22Rv1 (cell line): ENCODE results near the gene NBEAL2.

Experiments
- CTCF ChIP-seq: fragments of 450-650 bp; IDR thresholded peaks from 2 replicates; pipeline ENCODE4 v1.5.1; 2017; ENCODE audit warnings: mild to moderate bottlenecking
- ZFX ChIP-seq: fragments of 450-650 bp; IDR thresholded peaks from 2 replicates; pipeline ENCODE4 v1.6.1; 2017; ENCODE audit warnings: antibody characterized with exemption, borderline replicate concordance

GRCh38 chr3:46993292-46993691 lies 13.8 kb downstream of the NBEAL2 start:
- TF ChIP-seq CTCF (no peak), ZFX (no peak)
